CD4-positive, alpha-beta T cell treated with Interleukin-17A for 1 hour (primary cell): ENCODE measurements around the gene ATL1.
"Not testable (repeated sequence)": the region's sequence is repeated elsewhere in the genome, so short reads cannot be mapped to it uniquely, and the experiment has no call there.

Source experiments
- DNase-seq: peaks from one replicate; pipeline ENCODE4 v3.0.0-alpha.2; 2020

The ATL1 gene

DNA sequence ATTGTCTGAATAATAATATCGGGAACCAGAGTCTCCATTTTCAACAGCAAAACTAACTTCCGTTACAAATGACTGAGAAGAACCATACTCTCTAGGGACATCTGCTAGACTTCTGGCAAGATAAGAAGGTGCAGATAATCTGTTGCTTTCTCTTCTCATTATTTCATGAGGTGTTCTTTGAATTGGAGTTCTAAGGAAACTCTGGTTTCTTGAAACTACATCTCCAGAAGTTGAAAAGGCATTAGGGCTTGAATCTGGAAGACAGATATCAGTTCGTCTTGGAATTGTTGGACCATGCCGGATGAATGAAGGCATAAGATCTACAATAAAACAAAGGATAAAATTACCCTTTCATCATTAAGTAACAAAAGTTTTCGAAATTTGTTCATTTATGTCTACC, 105.4 kb downstream of the ATL1 start:
- DNase-seq, result not testable (repeated sequence)

DNA sequence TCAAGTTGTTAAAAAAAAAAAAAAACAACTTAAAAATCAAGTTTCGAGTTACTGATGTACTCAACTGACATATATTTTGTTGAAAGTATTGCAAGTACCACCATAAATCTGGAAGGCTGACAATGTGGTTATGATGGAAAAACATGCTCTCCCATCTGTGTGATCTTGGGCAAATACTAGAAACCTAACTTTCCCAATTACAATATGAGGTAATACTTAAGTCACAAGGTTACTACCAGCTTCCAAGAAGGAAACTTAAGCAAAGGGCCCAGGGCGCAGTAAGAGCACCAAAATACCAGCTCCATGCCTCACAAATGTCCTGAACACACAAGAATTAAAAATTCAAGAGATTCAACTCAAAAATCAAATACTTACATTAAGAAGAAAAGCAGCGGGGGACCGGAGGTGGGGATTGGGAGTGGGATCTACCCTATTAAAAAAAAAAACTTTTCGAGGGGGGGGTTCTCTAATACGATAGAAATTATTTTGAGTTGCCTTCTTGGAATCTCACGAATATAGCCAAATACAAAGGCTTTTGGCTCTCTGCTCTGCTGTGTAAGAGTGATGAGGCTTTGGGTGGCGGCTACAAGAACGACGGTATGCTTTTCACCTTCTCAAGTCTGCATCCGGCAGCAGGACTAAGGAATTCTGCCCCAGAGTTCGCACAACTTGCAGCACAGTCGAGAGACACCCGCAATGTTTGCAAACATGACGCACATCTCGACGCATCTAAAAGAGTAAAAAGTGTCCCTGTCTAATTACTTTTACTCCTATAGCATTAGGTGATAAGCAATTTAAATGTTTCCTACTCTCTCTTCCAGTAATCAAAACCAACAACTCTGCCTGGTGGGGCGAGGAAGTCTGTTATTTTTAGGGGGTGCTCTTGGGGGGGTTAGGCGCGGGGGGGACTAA, 107.1 kb downstream of the ATL1 start:
- peak; percentile 24 for DNase-seq

DNA sequence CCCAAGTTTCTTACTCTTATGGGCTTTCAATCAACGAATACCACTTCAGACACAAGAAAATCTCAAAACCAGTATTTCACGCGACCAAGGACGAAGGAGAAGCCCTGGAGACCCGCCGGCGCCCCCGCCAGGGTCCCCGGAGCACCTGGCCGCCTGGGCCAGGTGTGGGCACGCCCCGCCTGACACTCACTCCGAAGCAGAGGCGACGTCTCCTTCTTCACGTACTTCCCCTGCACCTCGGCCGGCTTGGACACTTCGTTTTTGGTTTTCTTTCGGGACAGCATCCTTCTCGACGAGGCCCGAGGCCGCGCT, 107.7 kb downstream of the ATL1 start:
- peak; percentile 37 for DNase-seq

DNA sequence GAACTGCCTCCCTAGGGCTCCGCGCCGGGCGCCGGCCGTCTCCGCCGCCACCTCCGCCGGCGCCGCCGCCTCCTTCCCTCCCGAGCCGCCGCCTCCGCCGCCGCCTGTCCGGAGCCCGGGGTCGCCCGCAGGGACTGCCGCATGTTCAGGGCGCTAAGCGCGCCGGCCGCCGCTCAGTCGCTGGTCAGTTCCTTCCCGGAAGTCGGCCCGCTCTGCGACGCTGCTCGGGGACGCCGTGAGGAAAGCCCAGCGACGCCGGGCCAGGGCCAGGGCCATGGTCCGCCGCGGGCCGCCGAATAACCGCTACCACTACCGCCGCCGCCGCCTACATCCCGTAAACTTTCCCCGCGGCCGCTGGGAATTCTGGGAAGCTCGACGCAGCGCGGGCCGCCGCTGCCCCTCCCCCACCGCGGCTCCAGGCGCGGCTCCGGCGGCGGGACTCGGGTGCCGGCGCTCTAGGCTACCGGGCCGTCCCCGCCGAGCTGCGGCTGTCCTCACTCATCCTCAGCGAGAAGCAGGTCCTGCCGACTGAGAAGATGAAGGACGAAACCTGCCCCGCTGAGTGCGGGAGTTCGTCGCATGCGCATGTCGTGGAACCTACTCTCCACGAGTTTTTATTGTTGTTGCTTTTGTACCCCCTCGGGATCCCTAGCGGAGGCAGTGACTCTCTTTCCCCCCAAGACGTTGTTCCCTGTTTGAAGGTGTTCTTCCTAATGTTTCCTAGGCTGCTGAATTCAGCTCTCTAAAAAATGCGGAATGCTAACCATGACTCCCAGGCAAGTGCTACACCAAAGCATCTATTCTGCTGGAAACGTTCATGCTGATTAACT, 108.3 kb downstream of the ATL1 start, which contains the start of gene SAV1:
SAV1 (minus strand) TSS at position 311 of the 830 bp plus-strand sequence. CDS start 339 bp downstream, outside the sequence.
- DNase-seq, result peak; percentile 54

DNA sequence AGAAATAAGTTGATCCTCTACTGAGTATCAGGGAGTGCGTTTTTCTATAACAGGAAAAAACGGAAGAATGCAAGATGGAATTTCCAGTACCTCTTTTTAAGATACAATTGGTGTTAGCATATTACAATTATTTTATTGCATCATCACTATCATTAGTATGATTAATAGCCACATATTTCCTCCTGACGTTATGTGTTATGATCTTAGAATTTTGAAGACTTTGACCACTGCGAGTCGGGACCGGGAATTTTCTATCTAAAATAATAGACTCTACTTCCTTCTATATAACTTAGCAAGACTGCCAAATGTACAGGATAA, 108.8 kb downstream of the ATL1 start:
- DNase-seq, result no peak

DNA sequence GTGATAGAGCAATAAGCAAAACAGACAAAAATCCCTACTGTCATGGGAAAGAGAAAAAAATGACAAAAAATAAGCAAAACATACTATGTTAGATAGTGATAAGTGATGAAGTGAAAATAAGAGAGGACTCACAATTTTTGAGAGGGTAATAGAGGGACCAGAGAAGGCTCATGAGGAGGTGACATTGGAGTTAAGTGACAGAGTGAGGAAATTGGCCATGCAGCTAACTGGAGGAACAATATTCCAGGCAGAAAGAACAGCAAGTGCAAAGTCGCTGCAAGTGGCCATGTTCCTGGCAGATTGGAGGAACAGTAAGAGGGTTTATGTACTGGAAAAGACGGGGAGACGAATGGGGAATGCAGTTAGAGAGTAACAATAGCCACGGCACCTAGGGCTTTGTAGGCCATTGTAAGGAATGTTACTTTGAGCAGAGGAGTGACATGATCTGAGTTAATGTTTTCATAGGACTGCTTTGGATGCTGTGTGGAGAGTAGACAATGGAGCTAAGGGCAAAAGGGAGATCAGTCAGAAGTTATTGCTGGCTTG, 109.6 kb downstream of the ATL1 start:
- DNase-seq, result no peak

DNA sequence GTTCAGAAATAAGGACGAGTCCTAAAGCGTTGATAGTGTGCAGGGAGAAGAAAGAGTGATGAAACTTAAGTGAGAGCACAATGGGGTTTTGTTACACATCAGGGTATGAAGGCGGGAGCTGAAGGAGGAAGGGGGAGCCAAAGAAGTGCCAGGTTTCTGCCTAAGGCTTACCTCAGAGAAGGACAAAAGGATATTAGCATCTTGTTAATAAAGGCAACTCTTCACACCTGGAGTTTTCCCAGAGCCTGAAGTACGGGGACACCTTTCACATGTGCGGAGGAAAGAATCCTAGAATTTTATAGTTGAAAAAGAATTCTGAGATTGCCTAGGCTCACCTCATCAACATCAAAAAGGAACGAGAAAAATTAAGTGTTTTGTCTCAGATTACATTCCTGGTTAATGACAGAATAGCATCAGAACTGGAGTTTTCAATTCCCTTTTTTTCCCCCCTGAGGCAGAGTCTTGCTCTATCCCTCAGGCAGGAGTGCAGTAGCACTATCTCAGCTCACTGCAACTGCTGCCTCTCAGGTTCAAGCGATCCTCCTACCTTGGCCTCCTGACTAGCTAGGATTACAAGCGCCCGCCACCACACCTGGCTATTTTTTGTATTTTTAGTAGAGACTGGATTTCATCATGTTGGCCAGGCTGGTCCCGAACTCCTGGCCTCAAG, 110.4 kb downstream of the ATL1 start:
- no peak for DNase-seq

DNA sequence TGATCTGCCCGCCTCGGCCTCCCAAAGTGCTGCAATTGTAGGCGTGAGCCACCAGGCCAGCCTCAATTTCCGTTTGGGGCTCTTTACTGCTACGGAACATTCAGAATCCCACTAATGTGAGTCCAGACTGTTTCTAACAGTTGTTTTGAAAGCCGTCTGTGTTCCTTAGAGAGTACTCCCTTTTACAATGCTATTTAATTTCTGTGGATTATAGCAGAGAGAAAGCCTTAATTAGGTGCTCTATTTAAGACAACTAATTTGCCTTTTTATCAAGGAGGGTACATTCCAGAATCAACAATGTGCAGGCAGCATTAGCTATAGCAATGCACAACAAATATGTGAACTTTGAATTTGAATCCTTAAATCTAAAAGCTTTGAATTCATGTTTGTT, 110.9 kb downstream of the ATL1 start:
- DNase-seq, result no peak

GRCh38 chr14:50675597-50675996, 115.7 kb downstream of the ATL1 start:
- DNase-seq, result no peak

- DNase-seq, result no peak
These were observed 117.0 kb downstream of the ATL1 start for GRCh38 chr14:50676814-50677516.

GRCh38 chr14:50677527-50678063, 117.7 kb downstream of the ATL1 start:
- no peak for DNase-seq

- DNase-seq, result no peak
These were observed 118.2 kb downstream of the ATL1 start for GRCh38 chr14:50678163-50678562.

- no peak for DNase-seq
These were observed 119.7 kb downstream of the ATL1 start for GRCh38 chr14:50679674-50680073.
